ENCODE measurements around the gene IGSF21.

The IGSF21 gene

GRCh38 chr1:18417316-18418269, 310.0 kb downstream of the IGSF21 start:
- no peak overlapping the region for H3K9ac ChIP-seq (ENCODE audit: low read length)
- TF ChIP-seq EZH2 (optimal IDR thresholded peaks at IDR 0.05; ENCODE audit: low read depth, low read length) (no peak), CTCF (IDR thresholded peaks at IDR 0.05; ENCODE audit: low read length) (no peak), EZH2phosphoT487 (IDR thresholded peaks at IDR 0.05; ENCODE audit: low read length) (no peak)
- H3K9me2 ChIP-seq (replicated peaks; ENCODE audit: insufficient read depth, low read length) = no peaks in the 10 kb centered on the region
- no peaks in the 10 kb centered on the region for H3K36me3 ChIP-seq (replicated peaks; ENCODE audit: insufficient read depth, low read length)
- no peaks in the 10 kb centered on the region for H4K20me1 ChIP-seq (ENCODE audit: insufficient read depth, low read length)
- peaks cover 91% of the 10 kb centered on the region for H3K27me3 ChIP-seq (replicated peaks; ENCODE audit: insufficient read depth, low read length)
- no peaks in the 10 kb centered on the region for H3K4me1 ChIP-seq (ENCODE audit: low read length)
- H3F3A ChIP-seq (ENCODE audit: insufficient read depth, low read length) = no peaks in the 10 kb centered on the region
- no peak overlapping the region for H3K27ac ChIP-seq (ENCODE audit: low read length)
- H3K4me2 ChIP-seq (ENCODE audit: low read depth, low read length) = no peak overlapping the region
- DNase-seq = no peak
- H3K79me2 ChIP-seq (ENCODE audit: low read length) = no peaks in the 10 kb centered on the region
- no peak overlapping the region for H3K4me3 ChIP-seq (ENCODE audit: low read length)
- H2AFZ ChIP-seq (ENCODE audit: low read length) = no peak overlapping the region
- H3K9me3 ChIP-seq (replicated peaks; ENCODE audit: insufficient read depth, low read length) = no peaks in the 10 kb centered on the region

GRCh38 chr1:18419113-18419844, 311.7 kb downstream of the IGSF21 start:
- no peak overlapping the region for H2AFZ ChIP-seq (ENCODE audit: low read length)
- H3F3A ChIP-seq (ENCODE audit: insufficient read depth, low read length) = no peaks in the 10 kb centered on the region
- TF ChIP-seq EZH2 (optimal IDR thresholded peaks at IDR 0.05; ENCODE audit: low read depth, low read length) (no peak), CTCF (IDR thresholded peaks at IDR 0.05; ENCODE audit: low read length) (no peak), EZH2phosphoT487 (IDR thresholded peaks at IDR 0.05; ENCODE audit: low read length) (no peak)
- H3K27me3 ChIP-seq (replicated peaks; ENCODE audit: insufficient read depth, low read length) = peaks cover 94% of the 10 kb centered on the region
- H3K27ac ChIP-seq (ENCODE audit: low read length) = no peak overlapping the region
- no peaks in the 10 kb centered on the region for H3K9me3 ChIP-seq (replicated peaks; ENCODE audit: insufficient read depth, low read length)
- H3K79me2 ChIP-seq (ENCODE audit: low read length) = no peaks in the 10 kb centered on the region
- H3K9ac ChIP-seq (ENCODE audit: low read length) = no peak overlapping the region
- DNase-seq = no peak
- no peaks in the 10 kb centered on the region for H3K4me1 ChIP-seq (ENCODE audit: low read length)
- no peaks in the 10 kb centered on the region for H4K20me1 ChIP-seq (ENCODE audit: insufficient read depth, low read length)
- no peaks in the 10 kb centered on the region for H3K9me2 ChIP-seq (replicated peaks; ENCODE audit: insufficient read depth, low read length)
- no peak overlapping the region for H3K4me3 ChIP-seq (ENCODE audit: low read length)
- no peak overlapping the region for H3K4me2 ChIP-seq (ENCODE audit: low read depth, low read length)
- no peaks in the 10 kb centered on the region for H3K36me3 ChIP-seq (replicated peaks; ENCODE audit: insufficient read depth, low read length)

GRCh38 chr1:18419845-18420184, 312.2 kb downstream of the IGSF21 start:
- H3K27ac ChIP-seq (ENCODE audit: low read length) = no peak overlapping the region

More at GRCh38 chr1:18419845-18420184, 312.2 kb downstream of the IGSF21 start:
- no peak for DNase-seq
- no peaks in the 10 kb centered on the region for H4K20me1 ChIP-seq (ENCODE audit: insufficient read depth, low read length)
- no peaks in the 10 kb centered on the region for H3K79me2 ChIP-seq (ENCODE audit: low read length)
- H3F3A ChIP-seq (ENCODE audit: insufficient read depth, low read length) = no peaks in the 10 kb centered on the region
- H3K9me3 ChIP-seq (replicated peaks; ENCODE audit: insufficient read depth, low read length) = no peaks in the 10 kb centered on the region
- H3K27me3 ChIP-seq (replicated peaks; ENCODE audit: insufficient read depth, low read length) = peaks cover 95% of the 10 kb centered on the region
- no peaks in the 10 kb centered on the region for H3K9me2 ChIP-seq (replicated peaks; ENCODE audit: insufficient read depth, low read length)
- no peak overlapping the region for H3K4me2 ChIP-seq (ENCODE audit: low read depth, low read length)
- H3K9ac ChIP-seq (ENCODE audit: low read length) = no peak overlapping the region
- H3K4me1 ChIP-seq (ENCODE audit: low read length) = no peaks in the 10 kb centered on the region
- H3K36me3 ChIP-seq (replicated peaks; ENCODE audit: insufficient read depth, low read length) = no peaks in the 10 kb centered on the region
- H3K4me3 ChIP-seq (ENCODE audit: low read length) = no peak overlapping the region
- H2AFZ ChIP-seq (ENCODE audit: low read length) = no peak overlapping the region
- TF ChIP-seq CTCF (IDR thresholded peaks at IDR 0.05; ENCODE audit: low read length) (no peak), EZH2phosphoT487 (IDR thresholded peaks at IDR 0.05; ENCODE audit: low read length) (no peak), EZH2 (optimal IDR thresholded peaks at IDR 0.05; ENCODE audit: low read depth, low read length) (no peak)
